Left cardiac atrium (tissue), 4 donors: ENCODE measurements around the gene OSBPL6. TPM values are rescaled to one million over a fixed set of nuclear protein-coding genes. Genes with fewer than 3 reads are reported as not detected.

Experiments used
- ATAC-seq, 2 donors: fragments of 200-7000 bp; cut with Tn5 transposase; one replicate each; pipeline ENCODE4 v1.9.1; 2020; ENCODE audit warnings: mild to moderate bottlenecking in 2 of 2, moderate library complexity in 2 of 2
- DNase-seq: peaks from one replicate; pipeline ENCODE4 v3.0.0-alpha.2; 2020
- intact Hi-C, 2 donors: fragments of 100-400 bp; cut with DNase I; formaldehyde crosslinking; loops; one replicate each; pipeline versions ENCODE4 v1.14.1 to v1.15.1; 2022 to 2023
- total RNA-seq, 2 donors: library from RNA; stranded (reverse); fragmentation: NEBNext Ultra II Directional; extraction: Animal tissue kit (Norgen Biotek cat#: 25700); gene quantifications; one replicate each; pipeline ENCODE4 v1.2.1, GENCODE V29; 2021
- donor health status: DM: no; HTN: yes; CAD: no.
- donor health status: DM: no; HTN: yes; CAD: no; lungs with severe emphysema.
- donor health status: DM: yes; HTN: yes; CAD: no.
- donor health status: Dilated cardiomyopathy.

The OSBPL6 gene
- total RNA-seq, 2 donors from 2014 or later: 7.0 to 12.2 TPM

DNA sequence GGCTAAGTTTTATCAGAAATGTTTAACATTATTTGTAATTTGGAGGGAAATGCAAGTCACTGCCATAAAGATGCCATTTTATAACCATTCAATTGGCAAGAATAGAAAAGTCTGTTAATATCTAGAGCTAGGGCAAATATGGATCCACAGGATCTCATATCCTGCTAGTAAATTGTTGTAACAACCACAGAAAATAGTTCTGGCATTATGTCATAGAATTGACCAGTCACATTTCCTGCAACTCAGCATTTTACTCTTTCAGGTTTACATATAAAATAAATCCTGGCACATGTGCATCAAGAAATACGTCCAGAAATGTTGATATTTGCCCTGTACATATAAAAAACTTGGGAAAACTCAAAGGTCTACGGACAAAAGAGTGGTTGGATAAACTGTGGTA is 32.9 kb downstream of the OSBPL6 start:
- ATAC-seq (no peak), DNase-seq (no peak)
- intact Hi-C loops: no loop called here

DNA sequence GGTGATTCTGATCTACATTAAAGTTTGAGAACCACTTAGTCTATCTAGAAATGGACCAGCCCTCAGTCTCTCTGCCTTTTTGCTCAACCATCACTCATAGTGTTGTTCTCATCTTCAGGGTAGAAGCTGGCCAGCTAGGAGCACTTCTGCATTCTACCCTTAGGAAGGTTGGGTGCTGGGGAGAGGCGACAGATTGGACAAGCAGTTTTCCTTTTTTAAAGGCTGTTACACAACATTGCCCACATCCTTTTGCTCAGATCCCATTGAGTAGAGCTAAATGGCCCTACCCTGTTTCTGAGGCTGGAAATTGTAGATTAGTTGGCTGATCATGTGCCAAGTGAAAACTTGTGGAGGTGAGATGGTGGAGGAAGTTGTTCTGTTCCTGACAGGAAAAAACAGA is 35.6 kb downstream of the OSBPL6 start:
- intact Hi-C loops: no loop called here
- DNase-seq (no peak), ATAC-seq (peak in 1 of 2 donors; percentile 24)

DNA sequence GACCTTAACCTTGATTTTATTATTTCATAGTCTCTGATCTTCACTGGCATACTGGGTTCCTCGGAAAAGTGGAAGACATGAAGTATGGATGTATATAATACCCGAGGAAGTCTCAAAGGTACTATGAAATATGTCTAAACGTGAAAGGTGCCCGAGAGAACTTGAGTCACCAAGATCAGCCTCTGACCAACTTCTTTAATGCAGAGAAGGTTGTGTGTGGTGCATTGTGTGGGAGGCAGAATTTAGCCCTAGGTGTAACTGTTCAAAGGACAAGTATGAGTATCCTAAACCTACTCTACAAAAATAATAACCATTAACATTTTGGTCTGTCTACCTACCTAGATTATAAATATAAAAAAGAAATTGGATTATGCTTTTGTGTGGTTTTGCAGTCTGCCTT is 36.1 kb downstream of the OSBPL6 start:
- intact Hi-C loops: no loop called here
- no peak for ATAC-seq
- no peak for DNase-seq

GRCh38 chr2:178233428-178233827 is 39.1 kb downstream of the OSBPL6 start:
- ATAC-seq (peak in 1 of 2 donors; percentile 71), DNase-seq (no peak)

GRCh38 chr2:178234648-178235047 is 40.3 kb downstream of the OSBPL6 start:
- intact Hi-C loops: no loop called here
- DNase-seq (no peak), ATAC-seq (peak in 1 of 2 donors; percentile 47)

More at GRCh38 chr2:178233428-178233827, 39.1 kb downstream of the OSBPL6 start:
- intact Hi-C loops: no loop called here

- no peak for DNase-seq
- intact Hi-C loops: no loop called here
- ATAC-seq: peak in 1 of 2 donors; percentile 54
Measured at GRCh38 chr2:178237488-178238153, 43.3 kb downstream of the OSBPL6 start.

DNA sequence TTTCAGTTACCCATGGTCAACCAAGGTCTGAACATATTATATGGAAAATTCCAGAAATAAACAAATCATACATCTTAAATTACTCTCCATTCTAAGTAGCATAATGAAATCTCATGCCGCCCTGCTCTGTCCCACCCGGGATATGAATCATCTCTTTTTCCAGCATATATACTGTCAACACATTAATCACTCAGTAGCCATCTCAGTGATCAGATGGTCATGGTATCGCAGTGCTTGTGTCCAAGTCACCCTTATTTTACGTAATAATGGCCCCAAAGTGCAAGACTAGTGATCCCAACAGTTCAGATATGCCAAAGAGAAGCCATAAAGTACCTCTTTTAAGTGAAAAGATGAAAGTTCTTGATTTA is 43.8 kb downstream of the OSBPL6 start:
- intact Hi-C loops: no loop called here
- ATAC-seq: no peak
- DNase-seq: no peak

GRCh38 chr2:178238750-178239149 is 44.4 kb downstream of the OSBPL6 start:
- ATAC-seq (no peak), DNase-seq (no peak)
- intact Hi-C loops: no loop called here

DNA sequence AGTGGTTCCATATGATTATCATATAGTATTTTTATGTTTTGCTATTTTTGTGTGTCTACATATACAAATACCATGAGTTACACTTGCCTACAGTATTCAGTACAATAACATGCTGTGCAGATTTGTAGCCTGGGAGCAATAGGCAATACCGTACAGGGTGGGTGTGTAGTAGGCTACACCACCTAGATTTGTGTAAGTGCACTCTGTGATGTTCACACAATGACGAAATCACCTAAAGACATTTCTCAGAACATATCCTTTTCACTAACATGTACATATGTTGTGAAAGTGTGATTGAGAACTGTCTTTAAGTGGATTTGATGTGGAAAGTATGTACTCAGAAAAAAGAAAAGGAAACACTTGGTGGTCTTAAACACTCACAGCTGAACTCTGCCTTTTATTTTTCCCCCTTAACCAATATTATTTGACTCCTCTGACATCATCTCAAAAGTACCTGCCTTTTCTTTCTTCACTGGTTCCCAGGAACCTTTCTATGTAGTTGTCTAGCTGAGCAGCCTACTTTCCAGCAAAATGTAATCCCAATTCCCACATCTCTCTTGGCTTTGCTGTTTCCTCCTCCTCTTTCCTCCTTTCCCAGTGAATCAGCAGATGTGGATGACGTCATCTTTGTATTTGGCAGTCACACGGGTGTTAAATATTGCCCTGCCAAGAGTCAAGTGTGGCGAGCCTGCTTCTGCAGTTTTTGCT is 47.7 kb downstream of the OSBPL6 start:
- intact Hi-C loops: loop anchor here in 1 of 2 donors (10.0 kb wide), 1 partner anchor 47 kb away; the partner anchor contains the start of gene OSBPL6
- DNase-seq (peak; percentile 53), ATAC-seq (peak; percentile 93)

DNA sequence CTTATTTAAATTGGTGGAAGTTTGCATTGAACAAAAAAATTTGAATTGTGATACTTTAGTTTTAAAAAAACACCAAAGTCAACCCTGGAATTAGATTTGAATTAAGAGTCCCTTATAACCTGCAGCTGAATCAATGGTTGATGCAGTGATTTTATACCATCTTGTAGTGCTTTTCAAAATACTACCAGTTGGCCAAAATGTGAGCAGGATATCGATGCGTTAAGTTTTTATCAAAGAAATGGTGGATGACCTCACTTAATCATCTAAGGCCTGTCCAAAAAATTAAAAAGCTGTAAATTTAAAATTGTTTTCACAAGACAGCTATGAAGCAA is 48.2 kb downstream of the OSBPL6 start:
- peak in 1 of 2 donors; percentile 9 for ATAC-seq
- no peak for DNase-seq
- intact Hi-C loops: loop anchor here in 1 of 2 donors (10.0 kb wide), 1 partner anchor 48 kb away; the partner anchor contains the start of gene OSBPL6

- no peak for DNase-seq
- ATAC-seq: no peak
- intact Hi-C loops: loop anchor here in 1 of 2 donors (10.0 kb wide), 1 partner anchor 49 kb away; the partner anchor contains the start of gene OSBPL6
Measured at GRCh38 chr2:178243961-178244360, 49.6 kb downstream of the OSBPL6 start.

DNA sequence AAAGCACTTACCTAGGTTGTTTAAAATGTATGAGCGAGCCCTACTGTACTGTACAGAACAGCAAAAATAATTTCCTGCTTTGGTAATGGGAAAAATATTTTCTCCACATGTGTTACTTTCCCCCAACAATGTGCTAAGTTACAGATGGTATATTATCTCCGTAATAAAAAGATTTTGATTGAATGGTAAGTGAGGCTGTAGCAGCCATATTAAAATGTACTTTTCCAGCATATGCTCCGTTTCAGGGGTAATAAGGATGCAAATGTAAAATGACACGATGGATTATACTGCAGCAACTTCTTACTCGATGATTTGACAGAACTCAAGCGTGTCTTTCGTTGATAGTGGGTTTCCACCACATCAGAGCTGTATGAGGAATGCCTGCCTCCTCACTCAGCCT is 50.5 kb downstream of the OSBPL6 start:
- no peak for DNase-seq
- no peak for ATAC-seq
- intact Hi-C loops: loop anchor here in 1 of 2 donors (10.0 kb wide), 1 partner anchor 50 kb away; the partner anchor contains the start of gene OSBPL6

- intact Hi-C loops: loop anchor here in 1 of 2 donors (10.0 kb wide), 1 partner anchor 52 kb away; the partner anchor contains the start of gene OSBPL6
- ATAC-seq (no peak), DNase-seq (no peak)
Measured at GRCh38 chr2:178246696-178247095, 52.4 kb downstream of the OSBPL6 start.

GRCh38 chr2:178247250-178247649 is 52.9 kb downstream of the OSBPL6 start:
- DNase-seq (no peak), ATAC-seq (no peak)
- intact Hi-C loops: loop anchor here in 1 of 2 donors (10.0 kb wide), 1 partner anchor 52 kb away; the partner anchor contains the start of gene OSBPL6

DNA sequence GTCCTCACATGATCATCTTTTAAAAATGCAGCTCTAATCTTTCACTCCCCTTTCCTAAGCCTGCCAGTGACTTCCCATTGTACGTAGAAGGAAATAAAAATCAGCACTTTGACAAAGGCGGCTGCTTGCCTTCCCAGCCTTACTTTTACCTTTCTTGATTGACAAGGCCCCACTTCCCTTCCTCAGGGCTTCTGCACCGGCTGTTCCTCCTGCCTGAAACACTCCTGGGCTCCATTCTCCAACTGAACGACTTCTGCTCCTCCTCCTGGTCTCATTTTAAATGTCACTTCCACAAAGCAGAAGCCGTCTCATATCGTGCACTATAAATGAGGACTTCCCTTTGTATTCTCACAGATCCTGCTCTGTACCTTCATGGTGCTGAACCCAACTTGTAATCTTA is 56.1 kb downstream of the OSBPL6 start:
- intact Hi-C loops: no loop called here
- ATAC-seq: no peak
- DNase-seq: no peak

DNA sequence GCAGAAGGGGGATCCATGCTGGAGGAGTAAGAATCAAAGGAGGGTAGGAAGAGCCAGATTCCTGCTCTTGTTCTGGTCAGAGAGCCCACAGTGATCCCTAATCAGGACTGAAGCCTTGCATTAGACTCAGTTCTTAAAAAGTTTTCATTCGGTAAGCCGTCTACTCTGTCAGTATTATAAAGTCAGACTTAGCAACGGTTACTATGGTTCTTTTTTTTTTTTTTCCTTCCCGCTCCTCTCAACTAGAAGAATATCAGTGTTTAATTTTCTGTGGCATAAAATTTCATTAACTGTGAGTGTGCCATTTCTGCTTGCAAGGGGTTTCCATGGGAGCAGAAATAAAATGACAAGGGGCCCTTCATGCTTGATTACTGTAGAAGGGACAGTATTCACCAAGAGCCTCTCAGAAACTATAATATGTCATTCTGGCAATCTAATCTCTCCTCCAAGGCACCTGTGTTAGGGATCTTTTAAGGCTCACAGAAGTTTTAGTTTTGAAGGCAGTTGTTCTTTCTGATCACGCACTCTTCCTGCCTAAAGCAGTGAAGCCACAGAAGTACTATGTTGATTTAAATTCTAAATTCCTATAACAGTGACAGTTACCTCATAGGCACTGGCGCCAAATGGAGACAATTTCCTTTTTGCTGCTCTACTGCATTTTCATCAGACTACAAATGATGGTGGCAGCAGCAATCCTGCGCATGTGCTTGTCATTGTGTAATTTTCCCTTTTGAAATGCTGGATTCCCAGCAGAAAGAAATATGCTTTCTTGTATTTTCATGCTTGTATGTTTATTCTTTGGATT is 57.0 kb downstream of the OSBPL6 start:
- ATAC-seq (no peak), DNase-seq (no peak)
- intact Hi-C loops: no loop called here

DNA sequence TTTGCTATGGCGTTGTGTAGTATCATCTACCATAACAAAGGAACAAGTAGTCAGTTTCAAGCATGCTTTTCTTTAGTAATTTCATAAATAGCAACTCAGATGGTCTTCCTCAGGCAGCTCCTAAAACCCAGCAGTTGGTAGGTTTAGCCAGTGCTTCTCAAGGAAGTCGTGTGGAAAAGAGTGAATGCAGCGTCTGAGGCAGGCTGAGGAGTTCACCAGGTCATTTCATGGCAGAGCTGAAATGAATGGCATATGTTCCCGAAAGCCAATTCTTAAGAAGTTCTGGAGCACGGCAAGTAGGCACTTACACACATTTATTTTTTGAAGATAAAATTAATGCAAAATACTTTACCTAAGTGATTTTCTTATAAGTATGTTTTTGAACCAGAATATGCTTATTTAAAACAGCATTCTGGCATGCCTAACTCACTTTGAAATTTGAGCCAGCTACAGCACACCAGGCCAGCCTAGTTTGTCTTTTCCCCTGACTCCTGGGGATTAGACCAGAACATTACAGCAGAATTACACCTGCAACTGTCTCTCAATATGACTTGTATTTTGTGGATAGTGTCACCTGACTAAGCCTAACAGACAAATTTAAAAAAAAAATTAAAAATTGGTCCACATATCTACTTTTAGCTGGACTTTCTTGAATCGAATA is 62.2 kb downstream of the OSBPL6 start:
- DNase-seq (no peak), ATAC-seq (no peak)
- intact Hi-C loops: no loop called here

DNA sequence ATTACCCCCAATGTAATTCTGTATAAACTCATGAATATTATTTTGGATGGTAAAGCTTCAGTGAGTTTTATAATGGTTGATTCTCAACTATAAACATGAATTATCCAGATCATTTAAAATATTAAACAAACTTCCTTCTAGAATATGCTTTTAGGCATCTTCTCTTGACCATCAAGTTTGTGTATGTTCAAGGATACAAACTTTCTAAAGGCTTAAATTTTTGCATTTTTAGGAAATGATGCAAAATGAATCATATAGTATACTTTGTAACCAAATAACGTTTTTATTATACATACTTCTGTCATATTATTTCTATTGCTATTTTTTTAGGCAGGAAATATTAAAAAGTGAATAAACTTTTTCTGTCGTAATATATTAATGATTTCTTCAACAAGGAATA is 62.8 kb downstream of the OSBPL6 start:
- DNase-seq (no peak), ATAC-seq (no peak)
- intact Hi-C loops: no loop called here

GRCh38 chr2:178258916-178259315 is 64.6 kb downstream of the OSBPL6 start:
- ATAC-seq (no peak), DNase-seq (no peak)
- intact Hi-C loops: no loop called here
